Thyroid gland (tissue), 4 donors: Measurements from ENCODE around the gene BIRC7. TPM values are rescaled to one million over a fixed set of nuclear protein-coding genes. Genes with fewer than 3 reads are reported as not detected.

Experiments used
- DNase-seq, 2 donors: peaks; one replicate each; pipeline ENCODE4 v3.0.0-alpha.2; 2019
- H3K27ac ChIP-seq, 3 donors: fragments of 200-600 bp; sonication (generic); 1 replicate in 2 of 3; 2 replicates in 1 of 3; pipeline ENCODE4 v1.5.1; 2016 to 2019; ENCODE audit warnings: mild to moderate bottlenecking in 1 of 3, moderate library complexity in 1 of 3
- H3K27me3 ChIP-seq: fragments of 200-600 bp; sonication (generic); one replicate; pipeline ENCODE4 v1.5.1; 2019
- H3K36me3 ChIP-seq, 2 donors: fragments of 200-600 bp; sonication (generic); one replicate each; pipeline ENCODE4 v1.5.1; 2016 to 2019
- H3K4me1 ChIP-seq, 2 donors: fragments of 200-600 bp; sonication (generic); one replicate each; pipeline ENCODE4 v1.5.1; 2017 to 2019
- H3K4me3 ChIP-seq, 3 donors: fragments of 200-600 bp; sonication (generic); replicated peaks in 1 of 3; 1 replicate in 2 of 3; 2 replicates in 1 of 3; pipeline ENCODE4 v1.5.1; 2016; ENCODE audit warnings: mild to moderate bottlenecking in 1 of 3
- H3K9me3 ChIP-seq: fragments of 200-600 bp; sonication (generic); one replicate; pipeline ENCODE4 v1.5.1; 2017
- CTCF ChIP-seq, 6 experiments: fragments of 200-600 bp in 3 of 6; fragments of 450-650 bp in 3 of 6; sonication (generic) in 3 of 6; IDR thresholded peaks; one replicate each; pipeline ENCODE4 v1.5.1; 2016 to 2019; ENCODE audit warnings: antibody characterized with exemption in 6 of 6, mild to moderate bottlenecking in 2 of 6, inconsistent platforms in 1 of 6, moderate library complexity in 1 of 6
- POLR2A ChIP-seq, 2 donors: fragments of 450-650 bp; IDR thresholded peaks; one replicate each; pipeline ENCODE4 v1.6.1; 2017; ENCODE audit warnings: antibody characterized with exemption in 2 of 2, mild to moderate bottlenecking in 2 of 2, moderate library complexity in 1 of 2
- WGBS, 2 donors: methylation state at CpG; one replicate each; pipeline ENCODE4 v1.1.5; 2017; 5-methylcytosine and 5-hydroxymethylcytosine counted together
- intact Hi-C: fragments of 100-400 bp; cut with DNase I; formaldehyde crosslinking; loops from one replicate; pipeline ENCODE4 v1.15.1; 2023
- total RNA-seq, 4 donors: library from RNA; depleted of rRNA; stranded (reverse); fragments of >200 nt; gene quantifications; one replicate each; pipeline ENCODE4 v1.2.3, GENCODE V29; 2016

Gene BIRC7
- total RNA-seq, 4 donors from 2014 or later = not detected

GRCh38 chr20:63253065-63253437 lies 17.3 kb downstream of the BIRC7 start:
- 19 to 48% methylated on average over 15 to 16 of the region's 16 CpGs for WGBS, 2 donors
- no peak for DNase-seq
- H3K36me3 ChIP-seq = no peaks in the 10 kb centered on the region
- no peak overlapping the region for H3K27ac ChIP-seq
- no peaks in the 10 kb centered on the region for H3K9me3 ChIP-seq
- H3K4me3 ChIP-seq = no peak overlapping the region
- intact Hi-C loops = no loop called here
- H3K4me1 ChIP-seq = peaks cover 27 to 49% of the 10 kb centered on the region in 2 donors
- peaks cover 7% of the 10 kb centered on the region for H3K27me3 ChIP-seq
- no peak for TF ChIP-seq CTCF (IDR thresholded peaks at IDR 0.05)
- no peak for TF ChIP-seq POLR2A (IDR thresholded peaks at IDR 0.05)

- no peak for DNase-seq
- intact Hi-C loops = no loop called here
- TF ChIP-seq POLR2A (IDR thresholded peaks at IDR 0.05) (no peak), CTCF (IDR thresholded peaks at IDR 0.05) (no peak)
- 1 to 2% methylated on average over 9 to 15 of the region's 89 CpGs for WGBS, 2 donors
- Histone ChIP-seq H3K9me3 (no peaks in the 10 kb centered on the region), H3K36me3 (no peaks in the 10 kb centered on the region), H3K4me1 (peaks cover 21 to 43% of the 10 kb centered on the region in 2 donors), H3K4me3 (peak overlapping the region in 1 of 3 donors; percentile 23), H3K27me3 (peaks cover 7% of the 10 kb centered on the region), H3K27ac (no peak overlapping the region)
These were observed 17.9 kb downstream of the BIRC7 start for GRCh38 chr20:63253438-63254231.

GRCh38 chr20:63254232-63254605 lies 18.5 kb downstream of the BIRC7 start, which contains the start of gene NKAIN4:
TSS of gene NKAIN4 (minus strand) at chr20:63254463. CDS start at chr20:63254450, 13 bp downstream.
- WGBS, 2 donors = no CpG with 5 or more reads among the region's 46 CpGs
- Histone ChIP-seq H3K4me1 (peaks cover 17 to 37% of the 10 kb centered on the region in 2 donors), H3K27me3 (peaks cover 7% of the 10 kb centered on the region), H3K9me3 (no peaks in the 10 kb centered on the region), H3K36me3 (no peaks in the 10 kb centered on the region), H3K27ac (no peak within 1 kb of the TSS), H3K4me3 (peak within 1 kb of the TSS in 1 of 3 donors; percentile 23)
- intact Hi-C loops = no loop called here
- TF ChIP-seq CTCF (IDR thresholded peaks at IDR 0.05) = no peak
- no peak for TF ChIP-seq POLR2A (IDR thresholded peaks at IDR 0.05)
- no peak for DNase-seq

GRCh38 chr20:63254606-63255384 lies 19.1 kb downstream of the BIRC7 start:
- peaks cover 7% of the 10 kb centered on the region for H3K27me3 ChIP-seq
- no peaks in the 10 kb centered on the region for H3K9me3 ChIP-seq
- H3K36me3 ChIP-seq = no peaks in the 10 kb centered on the region
- TF ChIP-seq CTCF (IDR thresholded peaks at IDR 0.05) = peak in 1 of 6 experiments; percentile 29
- TF ChIP-seq POLR2A (IDR thresholded peaks at IDR 0.05) = no peak
- intact Hi-C loops = no loop called here
- no peak overlapping the region for H3K4me3 ChIP-seq
- WGBS, 2 donors = 37 to 57% methylated on average over 14 to 20 of the region's 56 CpGs
- H3K4me1 ChIP-seq = peaks cover 11 to 31% of the 10 kb centered on the region in 2 donors
- no peak for DNase-seq
- H3K27ac ChIP-seq = no peak overlapping the region
